IPS-15b (cell line): Measurements from ENCODE around the gene SOCS6.

ENCODE experiments used
- H3K27me3 ChIP-seq: one replicate; pipeline ENCODE4 v1.6.1; 2013; ENCODE audit warnings: low read length; ENCODE audit not compliant: control insufficient read depth, insufficient read depth
- H3K36me3 ChIP-seq: one replicate; pipeline ENCODE4 v1.6.1; 2013; ENCODE audit warnings: low read length; ENCODE audit not compliant: control insufficient read depth, insufficient read depth
- H3K4me1 ChIP-seq: one replicate; pipeline ENCODE4 v1.6.1; 2013; ENCODE audit warnings: mild to moderate bottlenecking, low read length; ENCODE audit not compliant: control insufficient read depth, insufficient read depth
- H3K4me3 ChIP-seq: one replicate; pipeline ENCODE4 v1.5.1; 2013; ENCODE audit warnings: low read depth, low read length
- H3K9ac ChIP-seq: one replicate; pipeline ENCODE4 v1.6.1; 2013; ENCODE audit warnings: low read depth, mild to moderate bottlenecking, low read length
- H3K9me3 ChIP-seq: one replicate; pipeline ENCODE4 v1.6.1; 2013; ENCODE audit warnings: mild to moderate bottlenecking, low read length; ENCODE audit not compliant: control insufficient read depth, insufficient read depth

The SOCS6 gene

DNA sequence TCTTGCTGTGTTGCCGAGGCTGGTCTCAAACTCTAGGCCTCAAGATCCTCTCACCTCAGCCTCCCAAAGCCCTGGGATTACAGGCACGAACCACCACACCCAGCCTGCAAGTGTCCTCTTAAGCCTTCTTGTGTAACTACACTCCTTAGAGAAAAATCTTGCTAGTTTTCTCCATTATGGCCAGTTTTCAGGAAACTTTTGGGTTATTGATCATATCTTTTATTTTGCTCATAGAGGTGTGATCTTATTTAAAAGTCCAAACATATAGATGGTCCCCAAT, 2.4 kb downstream of the SOCS6 start:
- H3K4me1 ChIP-seq = peaks cover 12% of the 10 kb centered on the region
- peaks cover 3% of the 10 kb centered on the region for H3K27me3 ChIP-seq
- no peak overlapping the region for H3K9ac ChIP-seq
- no peaks in the 10 kb centered on the region for H3K36me3 ChIP-seq
- H3K4me3 ChIP-seq = no peak overlapping the region
- H3K9me3 ChIP-seq = no peaks in the 10 kb centered on the region

DNA sequence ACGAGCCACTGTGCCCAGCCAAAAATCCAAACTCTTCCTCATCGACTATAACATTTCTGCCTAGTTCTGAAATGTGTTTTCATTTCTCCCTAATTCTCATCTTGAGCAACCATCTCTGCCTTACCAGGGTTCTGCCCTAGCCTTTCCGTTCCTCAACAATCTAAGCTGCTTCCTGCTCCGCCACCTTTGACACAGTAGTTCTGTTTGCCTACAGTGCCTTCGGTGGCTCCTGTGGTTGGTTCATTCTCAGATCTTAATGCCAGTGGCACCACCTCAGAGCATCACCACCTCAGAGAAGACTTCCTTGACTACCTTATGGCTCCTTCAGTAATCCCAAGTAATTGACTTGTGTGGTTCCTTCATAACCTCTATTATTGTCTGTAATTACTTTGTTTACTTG, 3.8 kb downstream of the SOCS6 start:
- Histone ChIP-seq H3K4me3 (no peak overlapping the region), H3K36me3 (no peaks in the 10 kb centered on the region), H3K4me1 (peaks cover 18% of the 10 kb centered on the region), H3K27me3 (peaks cover 3% of the 10 kb centered on the region), H3K9ac (no peak overlapping the region), H3K9me3 (no peaks in the 10 kb centered on the region)

DNA sequence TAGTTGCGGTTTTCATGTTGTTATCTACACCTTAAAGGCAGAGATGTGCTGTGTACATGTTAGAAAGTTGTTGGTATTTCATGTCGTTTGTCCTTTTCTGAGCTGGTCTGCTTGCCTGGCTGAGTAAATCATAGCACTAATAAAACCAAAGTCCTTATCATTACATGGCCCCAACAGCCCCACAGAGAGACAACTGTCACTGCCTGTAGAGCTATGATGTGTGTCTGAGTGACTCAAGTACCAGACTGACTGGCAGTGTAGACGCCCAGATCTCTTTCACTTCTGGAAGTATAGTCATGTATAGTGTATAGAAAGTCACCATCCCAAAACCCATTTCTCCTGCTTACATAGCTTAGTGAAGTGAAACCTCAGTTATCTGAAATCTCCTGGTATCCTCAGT, 4.3 kb downstream of the SOCS6 start:
- no peak overlapping the region for H3K9ac ChIP-seq

DNA sequence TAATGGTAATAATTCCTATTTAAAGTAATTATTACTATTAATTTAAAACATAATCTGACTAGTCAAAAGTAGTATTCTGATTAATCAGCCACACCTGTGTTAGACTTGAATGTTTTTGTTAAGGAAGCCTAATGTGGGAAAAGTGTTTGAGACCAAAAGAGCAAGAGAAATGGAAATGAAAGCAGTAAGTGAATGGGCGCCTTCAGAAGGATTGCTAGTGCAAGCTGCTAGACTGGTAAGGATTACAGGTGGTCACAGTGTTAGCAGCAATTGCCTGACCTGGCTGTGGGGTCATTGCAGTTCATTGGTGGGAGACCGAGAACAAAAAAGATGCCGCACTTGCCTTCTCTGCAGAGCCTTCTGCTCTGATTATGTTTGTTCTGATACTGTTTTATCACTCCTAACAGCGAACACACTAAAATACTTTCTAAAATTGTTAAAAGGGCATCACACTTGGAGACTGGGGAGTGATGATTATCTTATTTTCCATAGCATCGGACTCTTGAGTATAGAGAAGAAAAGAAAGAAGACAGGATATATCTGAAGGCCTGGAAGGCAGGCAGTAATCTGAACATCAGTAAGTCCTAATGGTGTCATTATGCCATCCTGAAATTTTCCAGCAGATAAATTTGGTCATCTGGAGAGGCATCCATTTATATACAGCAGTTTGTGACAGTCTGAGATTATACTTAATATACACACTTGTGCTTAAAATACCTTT, 5.8 kb downstream of the SOCS6 start:
- H3K36me3 ChIP-seq = no peaks in the 10 kb centered on the region
- no peak overlapping the region for H3K9ac ChIP-seq
- H3K4me1 ChIP-seq = peaks cover 18% of the 10 kb centered on the region
- no peaks in the 10 kb centered on the region for H3K9me3 ChIP-seq
- H3K27me3 ChIP-seq = no peaks in the 10 kb centered on the region
- H3K4me3 ChIP-seq = no peak overlapping the region

More for the DNA sequence above, 4.3 kb downstream of the SOCS6 start:
- Histone ChIP-seq H3K4me1 (peaks cover 18% of the 10 kb centered on the region), H3K36me3 (no peaks in the 10 kb centered on the region), H3K27me3 (peaks cover under 1% of the 10 kb centered on the region), H3K4me3 (no peak overlapping the region), H3K9me3 (no peaks in the 10 kb centered on the region)

DNA sequence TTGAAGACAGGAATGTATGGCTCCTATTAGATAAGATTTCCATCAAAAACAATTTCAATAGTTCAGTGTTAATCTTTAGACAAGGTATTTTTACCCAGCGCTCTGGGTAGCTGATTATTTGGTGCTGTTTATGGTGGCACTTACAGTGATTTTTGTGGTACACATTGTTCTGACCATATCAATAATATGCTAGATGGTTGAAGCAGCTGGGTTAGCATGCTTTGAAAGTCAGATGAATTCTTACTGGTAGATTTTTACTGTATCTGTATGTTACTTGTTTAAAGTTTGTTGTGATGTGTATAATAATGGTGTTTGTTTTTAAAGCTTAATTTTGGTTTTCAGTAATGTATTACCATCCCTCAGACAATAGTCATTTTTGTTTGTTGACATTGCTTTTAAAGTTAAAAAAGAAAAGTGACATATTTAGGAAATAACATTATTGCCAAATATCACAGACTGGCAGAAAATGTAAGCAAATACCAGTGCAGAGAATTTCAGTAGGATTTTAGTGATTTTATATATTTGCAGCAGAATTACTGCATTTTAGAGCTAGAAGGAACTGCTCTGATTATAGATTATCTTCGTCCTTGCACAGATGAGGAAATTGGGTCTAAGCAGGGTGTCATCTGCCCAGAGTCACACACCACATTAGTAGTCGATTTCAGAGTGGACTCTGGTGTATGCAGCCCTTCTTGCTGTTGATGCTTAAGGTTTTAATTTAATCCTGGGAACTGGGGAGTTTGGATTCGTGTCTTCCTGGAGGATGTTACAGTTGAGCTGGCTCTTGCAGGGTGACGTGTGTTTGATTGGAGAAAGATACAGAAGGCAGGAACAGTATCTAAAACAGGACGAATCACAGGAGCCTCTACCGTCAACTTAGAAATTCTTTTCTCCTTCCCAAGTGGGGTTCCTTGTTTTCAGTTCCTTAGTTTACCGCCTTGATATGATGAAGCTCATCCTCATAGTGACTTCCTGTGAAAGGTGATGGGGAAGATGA, 6.6 kb downstream of the SOCS6 start:
- Histone ChIP-seq H3K27me3 (no peaks in the 10 kb centered on the region), H3K4me1 (peaks cover 14% of the 10 kb centered on the region), H3K9me3 (no peaks in the 10 kb centered on the region), H3K36me3 (no peaks in the 10 kb centered on the region), H3K4me3 (no peak overlapping the region), H3K9ac (no peak overlapping the region)

DNA sequence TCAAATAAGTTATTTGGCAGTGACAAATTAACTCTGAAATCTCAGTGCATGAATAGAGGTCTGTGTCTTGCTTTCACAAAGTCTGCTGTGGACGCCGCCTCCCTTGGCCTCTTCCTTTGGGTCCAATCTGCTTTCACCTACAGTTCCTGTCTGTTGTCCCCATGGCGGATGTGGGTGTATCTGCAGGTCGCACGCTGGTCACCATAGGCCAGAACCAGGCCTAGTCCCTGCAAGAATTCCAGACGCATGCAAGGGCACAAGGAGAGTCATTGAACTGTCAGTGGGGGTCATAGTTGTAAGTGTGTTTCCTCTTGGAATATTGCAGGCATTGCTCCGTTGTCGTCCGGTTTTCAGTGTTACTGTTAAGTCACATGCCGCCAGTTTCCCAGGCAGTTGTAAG, 7.4 kb downstream of the SOCS6 start:
- no peak overlapping the region for H3K4me3 ChIP-seq
- no peaks in the 10 kb centered on the region for H3K27me3 ChIP-seq
- peaks cover 17% of the 10 kb centered on the region for H3K4me1 ChIP-seq
- no peaks in the 10 kb centered on the region for H3K36me3 ChIP-seq
- H3K9ac ChIP-seq = no peak overlapping the region
- no peaks in the 10 kb centered on the region for H3K9me3 ChIP-seq

DNA sequence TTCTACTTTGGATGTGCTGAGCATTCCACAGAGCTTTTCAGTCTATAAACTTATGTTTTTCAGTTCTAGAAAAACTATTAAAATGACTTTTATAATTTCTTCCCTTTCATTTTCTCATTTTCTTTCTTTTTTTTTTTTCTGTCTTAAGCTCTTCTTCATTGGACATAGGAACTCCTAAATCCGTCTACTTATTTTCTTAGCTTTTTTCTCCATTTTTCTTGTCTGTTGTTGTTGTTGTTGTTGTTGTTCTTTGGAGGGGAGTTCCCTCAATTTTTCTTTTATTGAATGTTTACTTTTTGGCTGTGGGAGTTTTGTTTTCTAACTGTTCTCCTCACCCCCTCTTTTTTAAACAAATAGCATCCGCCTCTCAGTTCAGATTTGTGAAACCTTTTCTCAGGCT, 7.9 kb downstream of the SOCS6 start:
- Histone ChIP-seq H3K27me3 (no peaks in the 10 kb centered on the region), H3K4me3 (no peak overlapping the region), H3K9me3 (no peaks in the 10 kb centered on the region), H3K36me3 (no peaks in the 10 kb centered on the region), H3K9ac (no peak overlapping the region), H3K4me1 (peaks cover 17% of the 10 kb centered on the region)

DNA sequence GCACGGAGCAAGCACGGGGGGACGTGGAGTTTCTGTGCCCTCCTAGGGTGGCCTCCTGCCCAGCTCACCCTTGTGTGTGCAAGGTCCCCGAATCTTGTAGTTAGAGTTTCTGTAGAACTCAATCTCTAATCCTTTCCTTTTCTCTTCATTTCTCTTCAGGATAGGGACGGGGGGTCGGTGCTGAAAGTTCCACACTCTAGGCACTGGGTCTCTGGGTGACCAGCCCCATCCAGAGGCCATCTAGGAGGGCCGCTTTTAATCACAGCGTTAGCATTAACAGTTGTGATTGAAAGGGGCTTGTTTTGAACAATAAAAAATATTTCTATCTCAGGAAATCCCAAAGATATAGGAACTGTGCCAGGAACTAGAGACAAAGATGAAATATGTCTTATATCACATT, 10.5 kb downstream of the SOCS6 start:
- no peak overlapping the region for H3K9ac ChIP-seq
- H3K4me3 ChIP-seq = no peak overlapping the region
- H3K9me3 ChIP-seq = no peaks in the 10 kb centered on the region

DNA sequence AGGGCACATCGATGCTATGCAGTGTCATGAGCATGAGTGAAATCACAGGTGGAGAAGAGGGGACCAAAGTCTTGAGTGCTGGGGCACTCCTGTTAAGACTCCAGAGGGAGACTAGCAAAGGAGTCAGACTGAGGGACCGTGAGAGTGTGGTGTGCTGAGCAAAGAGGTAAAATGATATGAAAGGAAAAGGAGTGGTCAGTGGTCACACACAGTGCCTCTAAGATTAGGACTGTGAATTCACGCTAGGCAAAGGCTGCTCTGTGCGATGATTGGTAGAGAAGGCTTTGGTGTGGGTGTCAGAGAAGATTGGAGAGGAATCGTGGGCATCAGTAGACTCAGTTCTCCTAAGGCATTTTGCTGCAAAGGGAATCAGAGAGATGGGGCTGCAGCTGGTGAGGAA, 12.8 kb downstream of the SOCS6 start:
- Histone ChIP-seq H3K9ac (no peak overlapping the region), H3K27me3 (no peaks in the 10 kb centered on the region), H3K9me3 (no peaks in the 10 kb centered on the region), H3K4me1 (peaks cover 5% of the 10 kb centered on the region), H3K36me3 (no peaks in the 10 kb centered on the region), H3K4me3 (no peak overlapping the region)

More for the DNA sequence above, 10.5 kb downstream of the SOCS6 start:
- Histone ChIP-seq H3K36me3 (no peaks in the 10 kb centered on the region), H3K4me1 (peaks cover 15% of the 10 kb centered on the region), H3K27me3 (no peaks in the 10 kb centered on the region)

DNA sequence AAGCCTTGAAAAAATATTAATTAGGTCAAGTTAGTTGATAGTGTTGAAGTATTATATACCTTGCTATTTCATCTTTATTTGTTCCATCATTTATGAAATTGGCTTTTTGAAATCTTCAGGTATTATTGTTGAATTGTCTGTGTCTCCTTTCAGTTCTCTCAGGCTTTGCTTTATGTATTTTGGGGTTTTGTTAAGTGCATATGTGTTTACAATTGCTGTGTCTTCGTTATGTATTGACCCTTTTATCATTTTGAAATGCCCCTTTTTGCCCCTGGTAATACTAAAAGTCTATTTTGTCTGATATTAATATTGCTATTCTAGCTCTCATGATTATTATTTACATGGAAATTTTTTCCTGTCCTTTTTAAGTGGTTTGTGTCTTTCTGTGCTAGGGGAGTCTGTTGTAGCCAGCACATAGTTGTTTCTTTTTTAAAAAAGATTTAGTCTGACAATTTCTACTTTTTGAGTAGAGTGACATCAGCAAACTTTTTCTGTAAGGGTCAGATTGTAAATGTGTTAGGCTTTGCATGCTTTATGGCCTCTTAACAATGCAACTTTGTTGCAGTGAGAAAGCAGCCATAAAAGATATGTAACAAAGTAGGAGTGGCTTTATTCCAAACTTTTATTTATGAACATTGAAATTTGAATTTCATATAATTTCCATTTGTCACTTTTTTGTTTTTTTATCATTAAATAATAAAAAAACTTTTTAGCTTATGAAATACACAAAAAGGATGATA, 19.9 kb downstream of the SOCS6 start:
- Histone ChIP-seq H3K27me3 (no peaks in the 10 kb centered on the region), H3K9ac (no peak overlapping the region), H3K9me3 (no peaks in the 10 kb centered on the region), H3K36me3 (no peaks in the 10 kb centered on the region), H3K4me1 (no peaks in the 10 kb centered on the region), H3K4me3 (no peak overlapping the region)

DNA sequence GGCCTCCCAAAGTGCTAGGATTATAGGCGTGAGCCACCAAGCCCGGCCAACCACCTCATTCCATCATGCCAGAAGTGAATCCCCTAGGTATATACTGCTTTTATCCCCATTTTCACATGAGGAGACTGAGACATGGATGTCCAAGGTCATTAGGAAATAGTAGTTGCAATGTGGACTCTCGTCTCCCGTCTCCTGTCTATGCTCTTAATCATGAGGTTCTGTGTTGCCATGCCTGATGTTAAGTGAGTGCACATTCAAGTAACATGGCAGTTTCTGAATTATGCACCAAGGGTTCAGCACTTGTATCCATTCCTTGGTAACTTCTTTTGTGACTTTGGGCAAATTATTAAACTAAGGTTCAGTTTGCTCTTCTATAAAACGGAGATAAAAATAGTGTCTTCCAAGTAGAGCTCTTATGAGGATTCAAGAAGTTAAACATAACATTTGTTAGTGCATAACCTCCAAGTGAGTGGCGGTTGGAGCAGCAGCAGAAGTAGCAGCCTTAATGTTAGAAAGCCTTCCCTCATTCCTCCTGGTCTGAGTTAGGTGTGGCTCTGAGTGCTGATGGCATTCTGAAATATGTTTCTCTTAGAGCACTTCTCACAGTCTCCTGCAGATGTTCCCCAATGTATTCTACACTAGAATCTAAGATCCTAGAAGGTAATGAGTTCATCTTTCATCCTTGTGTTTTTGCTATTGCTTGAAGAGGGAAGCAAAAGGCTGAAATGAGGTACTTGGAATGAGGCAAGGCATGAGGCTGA, 21.9 kb downstream of the SOCS6 start:
- no peak overlapping the region for H3K9ac ChIP-seq
- H3K27me3 ChIP-seq = no peaks in the 10 kb centered on the region
- no peaks in the 10 kb centered on the region for H3K36me3 ChIP-seq
- no peaks in the 10 kb centered on the region for H3K4me1 ChIP-seq
- no peaks in the 10 kb centered on the region for H3K9me3 ChIP-seq
- H3K4me3 ChIP-seq = no peak overlapping the region
